Lower lobe of right lung (tissue), 2 donors: ENCODE results near the gene SENP1. TPM values are rescaled to one million over a fixed set of nuclear protein-coding genes. Genes with fewer than 3 reads are reported as not detected.

Source experiments
- ATAC-seq, 2 donors: fragments of 200-7000 bp; cut with Tn5 transposase; one replicate each; pipeline ENCODE4 v1.9.1; 2020 to 2022; ENCODE audit warnings: mild to moderate bottlenecking in 2 of 2, moderate library complexity in 2 of 2
- DNase-seq: peaks from one replicate; pipeline ENCODE4 v3.0.0-alpha.2; 2020
- H3K27ac ChIP-seq: fragments of 200-600 bp; one replicate; pipeline ENCODE4 v1.8.0; 2022
- H3K27me3 ChIP-seq: fragments of 200-600 bp; one replicate; pipeline ENCODE4 v1.8.0; 2022; ENCODE audit warnings: low read depth
- H3K36me3 ChIP-seq: fragments of 200-600 bp; one replicate; pipeline ENCODE4 v1.8.0; 2022; ENCODE audit warnings: mild to moderate bottlenecking
- H3K4me1 ChIP-seq: fragments of 200-600 bp; one replicate; pipeline ENCODE4 v1.8.0; 2022
- H3K4me3 ChIP-seq: fragments of 200-600 bp; one replicate; pipeline ENCODE4 v1.8.0; 2022; ENCODE audit warnings: mild to moderate bottlenecking
- H3K9me3 ChIP-seq: fragments of 200-600 bp; one replicate; pipeline ENCODE4 v1.8.0; 2022
- CTCF ChIP-seq: fragments of 200-600 bp; IDR thresholded peaks from one replicate; pipeline ENCODE4 v1.8.0; 2022; ENCODE audit warnings: antibody characterized with exemption, mild to moderate bottlenecking
- intact Hi-C: fragments of 100-400 bp; cut with DNase I; formaldehyde crosslinking; loops from one replicate; pipeline ENCODE4 v1.11.0; 2022
- total RNA-seq: library from RNA; stranded (reverse); fragmentation: NEBNext Ultra II Directional; extraction: Animal tissue kit (Norgen Biotek cat#: 25700); gene quantifications from one replicate; pipeline ENCODE4 v1.2.1, GENCODE V29; 2021
- donor health status: DM: no; HTN: yes; CAD: no; lungs with severe emphysema.

SENP1 gene
- total RNA-seq, 1 donor from 2014 or later = 17.2 TPM

GRCh38 chr12:48009471-48009870, 96.4 kb downstream of the SENP1 start:
- H3K27me3 ChIP-seq = peaks cover 36% of the 10 kb centered on the region
- no peak for DNase-seq
- no peaks in the 10 kb centered on the region for H3K9me3 ChIP-seq
- H3K4me3 ChIP-seq = no peak overlapping the region
- peaks cover 7% of the 10 kb centered on the region for H3K4me1 ChIP-seq
- ATAC-seq = no peak
- no peaks in the 10 kb centered on the region for H3K36me3 ChIP-seq
- intact Hi-C loops = no loop called here
- H3K27ac ChIP-seq = no peak overlapping the region
- TF ChIP-seq CTCF = no peak

GRCh38 chr12:48008950-48009349, 96.9 kb downstream of the SENP1 start:
- ATAC-seq = no peak
- no peaks in the 10 kb centered on the region for H3K9me3 ChIP-seq
- intact Hi-C loops = no loop called here

GRCh38 chr12:48008349-48008748, 97.5 kb downstream of the SENP1 start:
- Histone ChIP-seq H3K27me3 (peaks cover 47% of the 10 kb centered on the region), H3K36me3 (no peaks in the 10 kb centered on the region), H3K27ac (no peak overlapping the region), H3K4me3 (no peak overlapping the region), H3K9me3 (no peaks in the 10 kb centered on the region), H3K4me1 (peaks cover 18% of the 10 kb centered on the region)
- DNase-seq = no peak
- intact Hi-C loops = no loop called here
- no peak for TF ChIP-seq CTCF
- ATAC-seq = no peak

More at GRCh38 chr12:48008950-48009349, 96.9 kb downstream of the SENP1 start:
- H3K36me3 ChIP-seq = no peaks in the 10 kb centered on the region
- H3K27ac ChIP-seq = no peak overlapping the region
- peaks cover 41% of the 10 kb centered on the region for H3K27me3 ChIP-seq
- H3K4me3 ChIP-seq = no peak overlapping the region
- no peak for TF ChIP-seq CTCF
- DNase-seq = no peak
- peaks cover 12% of the 10 kb centered on the region for H3K4me1 ChIP-seq

- Histone ChIP-seq H3K9me3 (no peaks in the 10 kb centered on the region), H3K36me3 (no peaks in the 10 kb centered on the region), H3K4me1 (peaks cover 27% of the 10 kb centered on the region), H3K27me3 (peaks cover 58% of the 10 kb centered on the region), H3K27ac (no peak overlapping the region), H3K4me3 (no peak overlapping the region)
- TF ChIP-seq CTCF = no peak
- no peak for DNase-seq
- intact Hi-C loops = no loop called here
- no peak for ATAC-seq
Observed at GRCh38 chr12:48007206-48007605, 98.7 kb downstream of the SENP1 start.

GRCh38 chr12:48005750-48006021, 100.2 kb downstream of the SENP1 start:
- Histone ChIP-seq H3K9me3 (no peaks in the 10 kb centered on the region), H3K36me3 (no peaks in the 10 kb centered on the region)
- no peak for TF ChIP-seq CTCF

More at GRCh38 chr12:48005750-48006021, 100.2 kb downstream of the SENP1 start:
- intact Hi-C loops = no loop called here
- Histone ChIP-seq H3K27me3 (peaks cover 66% of the 10 kb centered on the region), H3K27ac (no peak overlapping the region), H3K4me1 (peaks cover 42% of the 10 kb centered on the region), H3K4me3 (no peak overlapping the region)
- no peak for DNase-seq
- ATAC-seq = no peak
